Measurements from ENCODE around the gene PCDHGA2. TPM values are rescaled to one million over a fixed set of nuclear protein-coding genes. Genes with fewer than 3 reads are reported as not detected.
A peak's percentile ranks its signal among the peaks of the same experiment; 100 is the strongest.
"Not testable (repeated sequence)": the region's sequence is repeated elsewhere in the genome, so short reads cannot be mapped to it uniquely, and the experiment has no call there.

Gene PCDHGA2
- total RNA-seq (2014; rRNA removed): 0.90 and 1.1 TPM in 2 replicates
- polyA plus RNA-seq (2012): 0.95 TPM

DNA sequence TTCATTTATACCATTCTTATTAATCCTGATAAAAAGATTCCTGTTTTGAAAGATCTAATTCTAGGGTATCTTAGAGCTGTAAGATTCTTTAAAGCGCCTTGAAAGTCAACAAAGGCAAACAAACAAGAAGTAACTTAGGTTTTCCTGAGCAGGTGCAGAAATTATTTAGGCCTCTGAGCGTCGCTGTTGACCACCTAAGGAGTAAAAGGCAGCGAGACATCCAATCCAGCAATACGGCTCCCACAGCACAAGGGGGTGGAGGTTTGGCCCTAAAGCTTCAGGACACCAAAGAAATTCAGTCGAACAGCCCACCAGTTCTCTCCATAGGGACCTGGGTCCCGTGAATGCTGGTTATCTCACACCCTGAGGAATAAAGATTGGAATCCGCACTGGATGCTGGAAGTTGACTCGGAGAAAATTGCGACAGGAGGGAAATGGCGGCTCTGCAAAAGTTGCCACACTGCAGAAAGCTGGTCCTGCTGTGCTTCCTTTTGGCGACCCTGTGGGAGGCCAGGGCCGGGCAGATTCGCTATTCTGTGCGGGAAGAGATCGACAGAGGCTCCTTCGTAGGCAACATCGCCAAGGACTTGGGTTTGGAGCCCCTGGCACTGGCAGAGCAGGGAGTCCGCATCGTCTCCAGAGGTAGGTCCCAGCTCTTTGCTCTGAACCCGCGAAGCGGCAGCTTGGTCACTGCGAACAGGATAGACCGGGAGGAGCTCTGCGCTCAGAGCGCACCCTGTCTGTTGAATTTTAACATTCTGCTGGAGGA, at the start of gene PCDHGA2:
TSS of gene PCDHGA2 (plus strand) at position 223 of the 769 bp plus-strand sequence.
- DNase-seq (ENCODE audit: low read depth): peak; percentile 25

DNA sequence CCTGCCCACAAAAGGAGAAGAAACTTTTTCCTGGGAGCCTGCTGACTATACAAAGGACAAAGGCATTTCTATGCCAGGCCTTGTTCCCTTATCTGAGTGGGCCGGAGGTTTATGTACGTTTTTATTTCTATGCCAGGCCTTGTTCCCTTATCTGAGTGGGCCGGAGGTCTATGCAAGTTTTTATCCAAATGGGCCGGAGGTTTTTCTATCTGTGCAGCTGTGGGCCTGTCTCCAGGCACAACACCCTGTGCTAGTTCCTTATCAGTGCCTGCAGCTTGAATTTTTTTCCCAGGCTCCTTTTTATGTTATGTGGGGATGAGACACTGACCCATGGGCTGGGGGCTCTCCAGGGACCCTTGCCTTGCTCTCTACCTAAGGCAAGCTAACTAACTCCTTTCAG, 40.2 kb upstream of the PCDHGA2 start:
- no peak for DNase-seq (ENCODE audit: low read depth)

DNA sequence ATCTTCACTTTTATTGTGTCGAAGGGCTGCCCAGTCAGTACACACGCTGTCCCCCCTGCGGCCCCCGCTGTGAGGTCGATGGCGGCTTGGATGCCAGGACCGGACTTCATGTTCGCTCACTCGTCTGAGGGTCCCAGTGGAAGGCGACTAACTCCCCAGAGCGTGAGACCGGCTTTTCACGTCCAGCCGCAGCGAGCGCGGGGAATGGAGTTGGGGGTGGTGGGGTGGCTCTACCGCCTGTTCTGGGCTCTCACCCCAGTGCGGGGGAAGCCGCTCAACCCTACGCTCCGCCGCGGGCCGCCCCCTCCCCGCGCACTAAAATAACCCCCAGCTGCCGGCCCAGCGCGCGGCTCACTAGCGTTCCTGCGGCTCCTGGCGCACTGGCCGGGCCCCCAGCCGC, 34.8 kb upstream of the PCDHGA2 start, which contains the start of gene SLC25A2:
TSS of gene SLC25A2 (minus strand) at position 294 of the 400 bp plus-strand sequence. CDS start at position 110, 184 bp downstream.
- no peak for DNase-seq (ENCODE audit: low read depth)

DNA sequence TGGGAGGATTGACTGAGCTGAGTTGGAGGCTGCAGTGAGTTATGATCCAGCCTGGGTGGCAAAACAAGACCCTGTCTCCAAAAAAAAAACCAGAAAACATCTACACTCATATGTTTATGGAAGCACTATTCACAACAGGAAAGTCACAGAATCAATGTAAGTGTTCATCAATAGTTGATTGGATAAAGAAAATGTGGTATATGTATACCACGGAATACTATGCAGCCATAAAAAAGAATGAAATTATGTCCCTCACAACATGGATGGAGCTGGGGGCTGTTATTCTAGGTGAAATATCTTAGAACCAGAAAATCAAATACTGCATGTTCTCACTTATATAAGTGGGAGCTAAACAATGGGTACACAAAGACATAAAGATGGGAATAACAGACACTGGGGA, 31.9 kb upstream of the PCDHGA2 start:
- no peak for DNase-seq (ENCODE audit: low read depth)

DNA sequence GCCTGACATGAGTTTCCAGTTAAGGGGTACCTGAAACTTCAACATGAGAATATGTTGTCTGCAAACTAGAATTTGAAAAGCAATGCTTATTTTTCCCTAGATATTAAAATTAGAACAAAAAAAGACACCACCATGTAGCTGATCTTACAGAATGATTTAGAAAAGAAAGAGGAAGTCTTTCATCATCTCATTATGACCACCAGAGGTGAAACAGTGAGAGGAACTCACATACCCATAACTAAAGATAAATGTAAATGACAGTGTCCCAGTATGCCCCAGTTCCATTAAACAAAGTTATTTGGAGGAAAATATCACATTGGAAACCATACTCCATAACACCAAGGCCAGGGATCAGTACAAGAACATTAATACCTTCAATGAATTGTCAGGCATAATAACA, 24.8 kb upstream of the PCDHGA2 start:
- no peak for DNase-seq (ENCODE audit: low read depth)

DNA sequence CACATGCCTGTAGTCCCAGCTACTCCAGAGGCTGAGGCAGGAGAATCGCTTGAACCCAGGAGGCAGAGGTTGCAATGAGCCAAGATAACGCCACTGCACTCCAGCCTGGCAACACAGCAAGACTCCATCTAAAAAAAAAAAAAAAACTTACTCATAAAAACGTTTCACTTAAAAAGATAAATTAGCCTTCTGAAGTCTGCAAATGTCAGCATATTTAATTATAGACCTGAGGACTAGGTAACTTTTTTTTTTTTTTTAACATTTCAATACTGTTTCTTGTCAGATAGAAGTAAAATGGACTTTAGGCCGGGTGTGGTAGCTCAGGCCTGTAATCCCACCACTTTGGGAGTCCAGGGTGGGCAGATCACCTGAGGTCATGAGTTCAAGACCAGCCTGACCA, 21.6 kb upstream of the PCDHGA2 start:
- DNase-seq (ENCODE audit: low read depth): not testable (repeated sequence)

DNA sequence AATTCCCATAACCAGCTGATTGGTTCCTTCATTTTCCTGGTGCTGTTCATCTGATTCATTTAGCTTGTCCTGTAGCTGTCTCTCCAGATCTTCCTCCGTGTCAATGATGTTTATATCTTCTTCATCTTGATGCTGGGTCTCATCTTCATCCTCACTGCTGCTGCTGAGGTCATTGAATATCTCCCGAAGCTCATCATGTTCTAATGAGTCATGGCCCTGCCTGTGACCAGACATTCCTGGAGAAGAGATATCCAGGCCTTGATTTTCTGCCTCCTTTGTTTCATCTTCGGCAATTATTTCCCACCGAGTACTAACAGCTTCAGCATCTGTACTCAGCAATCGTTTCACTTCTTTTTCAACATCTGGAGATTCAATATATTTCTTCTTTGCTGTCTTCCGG, 19.4 kb upstream of the PCDHGA2 start:
- peak; percentile 10 for DNase-seq (ENCODE audit: low read depth)

DNA sequence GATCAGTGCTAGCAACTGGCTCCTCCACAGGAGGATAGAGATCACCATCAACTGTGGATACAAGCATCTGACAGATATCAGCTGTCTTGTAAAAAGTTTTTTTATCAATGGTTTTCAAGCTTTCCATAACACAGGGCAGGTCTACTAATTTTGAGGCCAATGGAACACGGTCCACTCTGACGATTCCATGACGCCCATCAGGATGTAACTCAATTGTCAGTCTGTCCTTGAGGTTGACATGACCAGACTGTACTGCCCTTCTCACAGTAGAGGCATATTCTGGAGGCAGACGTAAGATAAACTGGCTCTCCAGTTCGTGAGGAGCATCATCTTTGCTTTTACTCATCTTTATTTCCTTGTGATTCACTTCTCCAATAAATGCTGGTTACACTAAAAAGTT, 18.9 kb upstream of the PCDHGA2 start:
- DNase-seq (ENCODE audit: low read depth): no peak

DNA sequence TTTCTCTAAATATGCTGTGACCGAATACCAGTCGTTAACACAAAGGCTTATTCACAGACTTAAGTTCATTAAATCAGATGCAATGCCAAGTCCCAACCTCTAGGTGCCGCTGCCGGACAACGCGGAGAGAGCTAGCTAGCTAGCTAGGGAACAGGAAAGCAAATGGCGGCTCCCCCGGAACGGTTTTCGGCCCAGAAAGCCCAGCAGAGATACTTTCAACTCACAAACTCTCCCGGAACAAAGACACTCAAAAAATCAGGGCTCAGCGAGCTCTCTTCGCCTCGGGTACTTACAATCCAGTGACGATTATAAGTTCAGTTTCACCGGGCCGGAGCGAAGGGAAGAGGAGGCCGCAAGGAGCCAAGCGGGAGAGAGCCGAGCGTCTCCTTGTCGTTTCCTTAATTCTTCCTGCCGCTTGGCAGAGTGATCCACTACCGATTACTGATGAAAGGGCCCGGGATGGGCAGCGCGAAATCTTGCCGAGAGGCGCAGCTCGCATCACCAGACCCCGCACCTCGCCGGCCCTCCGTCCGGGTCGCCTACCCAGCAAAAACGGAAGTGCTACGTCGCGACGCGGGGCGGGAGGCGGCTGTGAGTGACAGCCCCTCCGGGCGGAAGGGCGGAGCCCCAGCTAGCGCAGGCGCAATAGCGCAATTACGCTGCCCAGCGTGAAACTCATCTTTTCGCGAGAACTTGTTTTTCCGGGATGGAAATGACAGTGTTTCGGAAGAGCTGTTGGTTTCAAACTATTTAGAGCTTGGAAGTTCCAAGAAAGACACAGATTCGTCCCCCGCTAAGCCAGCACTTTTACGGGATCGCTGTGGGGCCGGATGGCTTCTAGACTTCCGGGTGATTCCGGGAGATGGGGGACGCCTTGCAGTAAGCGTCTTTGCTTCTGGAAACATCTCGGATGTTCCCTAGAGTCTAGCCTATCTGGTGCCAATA, 18.1 kb upstream of the PCDHGA2 start, which contains the start of gene TAF7:
TSS of gene TAF7 (minus strand) at position 560 of the 945 bp plus-strand sequence. CDS start 740 bp downstream, outside the sequence.
- DNase-seq (ENCODE audit: low read depth): peak; percentile 93

DNA sequence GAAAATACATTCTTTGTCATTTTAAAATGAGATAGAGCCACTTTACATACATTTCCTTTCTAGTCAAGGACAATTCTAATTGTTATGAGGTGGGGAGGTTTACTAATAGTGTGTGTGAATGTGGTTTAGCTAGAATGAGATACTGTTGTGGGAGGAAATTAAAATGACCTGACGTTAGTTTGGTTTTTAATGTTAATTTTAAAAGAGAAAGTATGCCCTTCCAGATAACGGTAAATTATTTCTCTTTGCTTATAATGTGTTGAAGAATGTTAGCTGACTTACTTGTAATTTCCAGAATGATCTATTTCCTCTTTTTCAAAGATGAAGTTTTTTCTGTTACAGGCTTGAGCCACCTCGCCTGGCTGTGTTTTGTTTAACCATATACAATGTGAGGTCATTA, 16.3 kb upstream of the PCDHGA2 start:
- DNase-seq (ENCODE audit: low read depth): no peak

DNA sequence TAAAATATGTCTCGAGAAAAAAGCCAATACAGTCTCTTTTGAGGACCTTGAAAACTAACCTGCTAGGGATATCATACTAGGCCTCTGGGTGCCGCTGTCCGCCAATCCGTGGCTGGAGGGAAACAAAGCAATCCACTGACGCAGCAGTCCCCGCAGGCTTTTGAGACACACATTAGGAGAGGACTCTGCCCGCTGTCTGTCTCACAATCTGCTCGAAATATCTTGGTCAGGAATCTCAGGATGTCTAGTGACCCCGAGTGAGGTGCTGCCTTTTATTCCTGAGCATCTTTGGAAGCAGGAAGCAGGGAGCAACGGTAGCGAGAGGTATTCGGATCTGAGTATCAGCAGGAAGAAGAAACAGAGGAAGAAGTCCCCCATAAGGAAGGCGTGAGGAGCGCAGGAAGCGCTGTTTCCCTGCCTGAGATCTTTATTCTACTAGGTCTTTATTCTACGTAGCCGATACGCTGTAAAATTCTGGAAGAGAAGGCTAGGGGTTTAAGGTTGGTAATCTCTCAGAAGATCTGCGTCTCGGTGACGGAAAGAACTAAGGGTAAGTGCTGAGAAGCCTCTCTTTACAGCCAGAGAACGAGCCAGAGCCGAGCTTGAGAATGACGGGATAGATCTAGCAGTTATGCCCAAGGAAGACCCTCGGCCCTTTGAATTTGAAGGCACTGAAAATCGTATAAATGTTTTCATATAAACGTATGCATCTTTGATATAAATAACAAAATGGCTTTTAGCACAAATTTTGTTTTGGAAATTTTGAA, 12.3 kb upstream of the PCDHGA2 start:
- DNase-seq (ENCODE audit: low read depth): peak; percentile 69

DNA sequence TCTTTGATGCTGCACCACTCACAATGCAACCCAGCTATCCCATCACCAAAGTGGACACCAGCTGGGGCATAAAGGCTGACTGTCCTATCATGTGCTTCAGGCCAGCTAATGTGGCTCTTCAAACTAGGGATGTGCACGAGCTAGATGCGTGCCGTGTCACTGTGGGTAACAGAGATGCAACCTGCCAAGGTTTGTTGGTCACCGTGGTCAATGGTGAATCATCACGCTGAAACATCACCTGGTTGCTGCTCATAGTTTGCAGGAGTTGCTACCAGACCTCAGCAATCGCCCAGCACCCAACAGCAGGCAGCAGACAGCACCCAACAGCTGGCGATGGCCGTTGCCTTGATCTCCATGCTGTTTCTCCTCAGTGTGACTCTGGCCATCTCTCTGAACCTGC, 10.3 kb upstream of the PCDHGA2 start:
- peak; percentile 13 for DNase-seq (ENCODE audit: low read depth)

DNA sequence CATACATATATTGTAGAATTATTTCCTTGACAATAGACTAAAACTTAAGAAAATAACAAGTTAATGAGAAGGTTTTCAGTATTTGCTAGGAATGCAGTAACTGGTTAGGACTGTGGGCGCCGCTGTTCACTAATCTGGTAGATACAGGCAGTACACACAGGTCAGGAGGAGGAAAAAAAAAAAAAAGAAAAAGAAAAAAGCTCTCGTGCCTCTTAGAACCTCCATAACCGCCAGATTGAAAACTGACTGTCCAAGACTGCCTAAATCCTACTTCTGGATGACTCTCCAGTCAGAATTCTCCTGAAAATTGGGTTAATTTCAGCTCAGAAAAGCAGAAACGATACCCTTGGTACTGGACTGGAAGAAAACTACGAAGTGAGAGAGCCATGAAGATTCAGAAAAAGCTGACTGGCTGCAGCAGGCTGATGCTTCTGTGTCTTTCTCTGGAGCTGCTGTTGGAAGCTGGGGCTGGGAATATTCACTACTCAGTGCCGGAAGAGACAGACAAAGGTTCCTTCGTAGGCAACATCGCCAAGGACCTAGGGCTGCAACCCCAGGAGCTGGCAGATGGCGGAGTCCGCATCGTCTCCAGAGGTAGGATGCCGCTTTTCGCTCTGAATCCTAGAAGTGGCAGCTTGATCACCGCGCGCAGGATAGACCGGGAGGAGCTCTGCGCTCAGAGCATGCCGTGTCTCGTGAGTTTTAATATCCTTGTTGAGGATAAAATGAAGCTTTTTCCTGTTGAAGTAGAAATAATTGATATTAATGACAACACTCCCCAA, 8.1 kb upstream of the PCDHGA2 start, which contains the start of gene PCDHGA1:
TSS of gene PCDHGA1 (plus strand) at position 216 of the 782 bp plus-strand sequence.
- DNase-seq (ENCODE audit: low read depth): peak; percentile 76

DNA sequence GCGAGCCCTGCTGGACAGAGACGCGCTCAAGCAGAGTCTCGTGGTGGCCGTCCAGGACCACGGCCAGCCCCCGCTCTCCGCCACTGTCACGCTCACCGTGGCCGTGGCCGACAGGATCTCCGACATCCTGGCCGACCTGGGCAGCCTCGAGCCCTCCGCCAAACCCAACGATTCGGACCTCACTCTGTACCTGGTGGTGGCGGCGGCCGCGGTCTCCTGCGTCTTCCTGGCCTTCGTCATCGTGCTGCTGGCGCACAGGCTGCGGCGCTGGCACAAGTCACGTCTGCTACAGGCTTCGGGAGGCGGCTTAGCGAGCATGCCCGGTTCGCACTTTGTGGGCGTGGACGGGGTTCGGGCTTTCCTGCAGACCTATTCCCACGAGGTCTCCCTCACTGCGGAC, 6.0 kb upstream of the PCDHGA2 start:
- DNase-seq (ENCODE audit: low read depth): not testable (repeated sequence)

DNA sequence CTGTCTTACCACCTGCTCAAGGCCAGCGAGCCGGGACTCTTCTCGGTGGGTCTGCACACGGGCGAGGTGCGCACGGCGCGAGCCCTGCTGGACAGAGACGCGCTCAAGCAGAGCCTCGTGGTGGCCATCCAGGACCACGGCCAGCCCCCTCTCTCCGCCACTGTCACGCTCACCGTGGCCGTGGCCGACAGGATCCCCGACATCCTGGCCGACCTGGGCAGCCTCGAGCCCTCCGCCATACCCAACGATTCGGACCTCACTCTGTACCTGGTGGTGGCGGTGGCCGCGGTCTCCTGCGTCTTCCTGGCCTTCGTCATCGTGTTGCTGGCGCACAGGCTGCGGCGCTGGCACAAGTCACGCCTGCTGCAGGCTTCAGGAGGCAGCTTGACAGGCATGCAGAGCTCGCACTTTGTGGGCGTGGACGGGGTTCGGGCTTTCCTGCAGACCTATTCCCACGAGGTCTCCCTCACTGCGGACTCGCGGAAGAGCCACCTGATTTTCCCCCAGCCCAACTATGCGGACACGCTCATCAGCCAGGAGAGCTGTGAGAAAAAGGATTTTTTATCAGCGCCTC, 2.3 kb downstream of the PCDHGA2 start:
- DNase-seq (ENCODE audit: low read depth): not testable (repeated sequence)

DNA sequence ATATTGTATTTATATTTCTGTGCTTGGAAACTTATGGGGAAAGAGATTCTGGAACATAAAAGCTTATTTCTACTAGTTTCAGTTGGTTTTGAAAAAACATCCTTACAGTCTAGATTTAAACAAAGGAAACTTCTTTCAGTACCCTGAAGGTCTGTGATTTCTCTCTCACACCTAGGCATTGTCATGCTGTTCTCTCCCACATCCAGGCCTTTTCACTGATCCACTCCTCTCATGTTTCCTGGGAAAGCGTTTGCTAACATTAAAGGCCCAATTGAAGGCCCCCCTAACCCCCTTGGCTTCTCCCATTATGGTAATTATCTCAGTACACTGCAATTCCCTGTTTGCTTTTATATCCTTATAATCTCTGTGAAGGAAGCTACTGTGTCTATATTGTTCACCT, 4.2 kb downstream of the PCDHGA2 start:
- no peak for DNase-seq (ENCODE audit: low read depth)

DNA sequence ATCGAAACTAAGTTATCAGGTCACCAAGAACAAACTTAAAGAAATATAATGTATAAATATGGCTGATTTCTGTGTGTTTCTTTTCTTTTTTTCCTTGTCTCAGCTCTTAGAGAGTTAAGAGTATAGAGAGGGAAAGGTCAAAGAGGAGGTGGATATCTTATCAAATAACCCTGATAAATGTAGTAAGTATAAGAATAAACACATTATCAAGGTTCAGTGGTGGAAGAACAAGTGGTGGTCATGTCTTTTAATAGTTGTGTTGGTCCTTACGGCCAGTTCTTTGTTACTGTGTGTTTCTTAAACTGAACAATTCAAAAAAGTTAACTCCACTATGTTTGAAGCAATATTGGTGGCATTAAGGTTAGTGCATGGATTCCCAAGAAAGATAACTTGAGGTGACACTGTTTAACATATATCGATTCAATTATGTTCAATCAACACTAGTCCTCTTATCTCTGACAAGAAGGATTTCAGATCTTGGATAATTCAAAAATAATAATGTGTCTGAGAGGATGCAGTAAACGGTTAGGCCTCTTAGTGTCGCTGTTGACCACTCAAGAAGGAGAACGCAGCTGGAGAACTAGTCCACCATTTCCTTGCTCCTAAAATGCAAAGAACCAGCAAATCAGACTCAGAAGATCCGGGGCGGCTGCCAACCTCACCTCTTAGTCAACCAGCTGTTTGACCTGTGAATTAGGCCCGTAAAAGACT, 4.8 kb downstream of the PCDHGA2 start, which contains the start of gene PCDHGA3:
TSS of gene PCDHGA3 (plus strand) at position 588 of the 711 bp plus-strand sequence. CDS start 205 bp downstream, outside the sequence.
- DNase-seq (ENCODE audit: low read depth): no peak

DNA sequence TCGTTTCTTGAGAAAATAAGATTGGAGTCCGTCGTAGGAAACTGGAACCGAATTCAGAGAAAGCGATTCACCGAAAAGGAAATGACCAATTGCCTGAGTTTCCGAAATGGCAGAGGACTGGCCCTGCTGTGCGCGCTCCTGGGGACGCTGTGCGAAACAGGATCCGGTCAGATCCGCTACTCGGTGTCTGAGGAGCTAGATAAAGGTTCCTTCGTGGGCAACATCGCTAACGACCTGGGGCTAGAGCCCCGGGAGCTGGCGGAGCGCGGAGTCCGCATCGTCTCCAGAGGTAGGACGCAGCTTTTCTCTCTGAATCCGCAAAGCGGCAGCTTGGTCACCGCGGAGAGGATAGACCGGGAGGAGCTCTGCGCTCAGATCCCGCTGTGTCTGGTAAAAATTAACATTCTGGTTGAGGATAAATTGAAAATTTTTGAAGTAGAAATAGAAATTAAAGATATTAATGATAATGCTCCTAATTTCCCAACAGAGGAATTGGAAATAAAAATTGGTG, 5.4 kb downstream of the PCDHGA2 start:
- DNase-seq (ENCODE audit: low read depth): no peak

DNA sequence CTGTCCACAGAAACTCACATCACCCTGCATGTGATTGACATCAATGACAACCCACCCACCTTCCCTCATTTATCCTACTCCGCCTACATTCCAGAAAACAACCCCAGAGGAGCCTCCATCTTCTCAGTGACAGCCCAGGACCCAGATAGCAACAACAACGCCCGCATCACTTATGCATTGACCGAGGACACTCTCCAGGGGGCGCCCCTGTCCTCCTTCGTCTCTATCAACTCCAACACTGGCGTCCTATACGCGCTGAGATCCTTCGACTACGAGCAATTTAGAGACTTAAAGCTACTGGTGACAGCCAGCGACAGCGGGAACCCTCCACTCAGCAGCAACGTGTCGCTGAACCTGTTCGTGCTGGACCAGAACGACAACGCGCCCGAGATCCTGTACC, 6.8 kb downstream of the PCDHGA2 start:
- DNase-seq (ENCODE audit: low read depth): no peak
